Measurements from ENCODE around the gene RPP30.
"Not testable (repeated sequence)": the region's sequence is repeated elsewhere in the genome, so short reads cannot be mapped to it uniquely, and the experiment has no call there.

Gene RPP30

GRCh38 chr10:90939648-90940047 is 67.9 kb downstream of the RPP30 start:
- DNase-seq (ENCODE audit: low read depth in 2 of 2) = no peak

- not testable (repeated sequence) for DNase-seq (ENCODE audit: low read depth in 2 of 2)
Observed at GRCh38 chr10:90942980-90943379, 71.2 kb downstream of the RPP30 start.

- no peak for DNase-seq (ENCODE audit: low read depth in 2 of 2)
Observed at GRCh38 chr10:90944749-90945148, 73.0 kb downstream of the RPP30 start.

GRCh38 chr10:90945491-90946070 is 73.8 kb downstream of the RPP30 start:
- DNase-seq (ENCODE audit: low read depth in 2 of 2) = no peak

- DNase-seq (ENCODE audit: low read depth in 2 of 2) = no peak
Observed at GRCh38 chr10:90947030-90947960, 75.5 kb downstream of the RPP30 start.
